ENCODE measurements around the gene SMIM38.

Gene SMIM38

DNA sequence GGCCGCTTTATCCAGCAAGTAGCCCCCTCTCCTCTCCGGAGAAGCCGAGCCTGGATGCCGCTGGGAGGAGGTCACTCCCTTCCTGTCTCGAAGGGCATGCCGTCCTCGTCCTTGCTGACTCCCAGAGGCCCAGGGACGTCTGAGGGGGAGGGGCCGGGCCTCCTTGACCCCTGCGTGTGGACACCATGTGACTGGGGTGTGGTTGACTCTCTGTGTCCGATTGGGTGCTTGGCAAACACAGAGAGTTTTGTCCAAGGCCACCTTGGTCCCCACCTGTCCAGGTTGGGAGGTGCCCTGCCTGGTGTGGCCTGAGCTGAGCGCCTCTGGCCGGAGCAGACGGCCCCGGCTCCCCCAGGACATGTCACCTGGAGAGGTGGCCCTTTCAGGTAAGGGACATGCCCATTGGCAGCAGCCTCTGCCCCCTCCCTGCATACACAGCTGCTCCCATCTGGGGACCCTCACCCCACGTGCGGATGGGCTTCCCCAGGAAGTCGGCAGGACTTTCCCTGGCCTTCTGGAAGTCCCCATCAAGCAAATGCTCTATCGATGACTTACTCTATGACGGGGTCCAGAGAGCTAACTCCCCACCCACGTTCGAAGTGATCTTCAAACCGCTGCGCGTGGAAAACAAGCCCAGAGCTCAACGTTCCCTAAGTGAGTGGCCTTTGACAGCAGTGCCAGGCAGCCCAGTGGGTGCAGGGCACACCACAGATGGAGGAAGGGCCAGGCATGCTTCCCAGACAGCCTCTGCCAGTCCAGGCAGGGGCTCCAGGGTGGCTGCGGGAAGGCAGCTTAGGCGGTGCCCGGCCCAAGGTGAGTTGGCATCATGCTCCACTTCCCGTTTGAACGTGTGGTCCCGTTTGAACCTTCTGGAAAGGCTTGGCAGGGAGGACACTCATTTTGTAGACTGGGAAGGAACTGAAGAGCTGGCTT is at the start of gene SMIM38:
Gene SMIM38, plus strand, starts transcription at position 634 of the 933 bp plus-strand sequence. CDS start 1,912 bp downstream, outside the sequence.
- no peaks in the 10 kb centered on the region for H3K9me3 ChIP-seq (ENCODE audit: control insufficient read depth, insufficient read depth, low read length)
- no peak within 1 kb of the TSS for H3K9ac ChIP-seq (ENCODE audit: low read depth, low read length)
- no peaks in the 10 kb centered on the region for H3K27me3 ChIP-seq (ENCODE audit: control insufficient read depth, insufficient read depth, low read length)
- H3K36me3 ChIP-seq (ENCODE audit: control insufficient read depth, insufficient read depth, low read length), result no peaks in the 10 kb centered on the region
- H3K4me1 ChIP-seq (ENCODE audit: control insufficient read depth, insufficient read depth, low read length), result peaks cover 6% of the 10 kb centered on the region
- H3K4me3 ChIP-seq (ENCODE audit: low read depth, low read length), result no peak within 1 kb of the TSS

DNA sequence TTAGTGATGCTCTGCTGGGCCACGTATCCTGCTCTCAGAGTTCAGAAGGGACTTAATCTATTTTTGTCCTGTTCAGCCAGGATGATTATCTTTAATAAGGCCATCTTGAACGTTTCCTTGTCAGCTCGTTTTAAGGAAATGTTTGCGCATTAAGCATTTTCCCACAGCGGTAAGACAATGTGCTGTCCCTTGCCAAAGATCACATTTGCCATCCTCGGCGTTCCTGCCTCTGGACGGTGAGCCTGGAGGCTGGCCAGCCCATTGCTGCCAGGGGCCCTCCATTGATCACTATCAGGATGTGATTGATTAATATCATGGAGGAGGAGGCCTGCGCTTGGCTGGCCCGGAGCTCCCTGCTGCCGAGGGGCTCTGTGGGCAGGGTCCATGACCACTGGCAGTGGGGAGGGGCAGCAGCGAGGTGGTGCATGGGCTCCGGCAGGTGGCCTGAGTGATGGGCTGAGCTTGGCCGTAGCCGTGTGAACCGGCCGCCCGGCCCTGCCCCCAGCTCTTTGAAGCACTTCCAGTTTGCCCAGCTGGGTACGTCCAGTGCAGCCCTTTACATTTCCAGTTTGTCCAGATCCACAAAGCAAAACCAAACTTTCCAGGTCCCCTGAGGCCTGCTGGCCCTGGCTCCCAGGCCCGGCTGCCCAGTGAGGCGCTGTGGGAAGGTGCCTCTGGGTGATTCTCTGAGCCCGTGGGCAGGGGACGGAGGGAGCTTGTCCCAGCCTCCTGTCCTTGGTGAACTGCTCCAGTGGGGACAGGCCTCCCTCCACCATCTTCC is 49.5 kb upstream of the SMIM38 start:
- H3K4me1 ChIP-seq (ENCODE audit: control insufficient read depth, insufficient read depth, low read length), result no peaks in the 10 kb centered on the region
- H3K9ac ChIP-seq (ENCODE audit: low read depth, low read length), result no peak overlapping the region

DNA sequence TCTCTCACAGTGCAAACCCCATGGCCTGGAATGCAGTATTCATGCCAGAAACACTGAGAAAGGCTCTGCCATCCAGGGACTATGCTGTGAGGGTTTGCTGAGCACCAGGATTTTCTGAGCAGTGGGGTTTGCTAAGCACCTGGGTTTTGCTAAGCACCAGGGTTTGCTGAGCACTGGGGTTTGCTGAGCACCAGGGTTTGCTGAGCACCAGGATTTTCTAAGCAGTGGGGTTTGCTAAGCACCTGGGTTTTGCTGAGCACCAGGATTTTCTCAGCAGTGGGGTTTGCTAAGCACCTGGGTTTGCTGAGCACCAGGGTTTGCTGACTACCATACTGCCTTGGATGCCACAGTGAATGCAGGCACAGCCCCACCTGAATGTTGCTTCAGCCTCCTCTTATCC is 48.3 kb upstream of the SMIM38 start:
- no peak overlapping the region for H3K9ac ChIP-seq (ENCODE audit: low read depth, low read length)
- H3K4me1 ChIP-seq (ENCODE audit: control insufficient read depth, insufficient read depth, low read length), result no peaks in the 10 kb centered on the region
- no peaks in the 10 kb centered on the region for H3K27me3 ChIP-seq (ENCODE audit: control insufficient read depth, insufficient read depth, low read length)
- H3K4me3 ChIP-seq (ENCODE audit: low read depth, low read length), result no peak overlapping the region
- no peaks in the 10 kb centered on the region for H3K36me3 ChIP-seq (ENCODE audit: control insufficient read depth, insufficient read depth, low read length)
- no peaks in the 10 kb centered on the region for H3K9me3 ChIP-seq (ENCODE audit: control insufficient read depth, insufficient read depth, low read length)

More for the DNA sequence above, 49.5 kb upstream of the SMIM38 start:
- H3K4me3 ChIP-seq (ENCODE audit: low read depth, low read length), result no peak overlapping the region
- no peaks in the 10 kb centered on the region for H3K36me3 ChIP-seq (ENCODE audit: control insufficient read depth, insufficient read depth, low read length)
- no peaks in the 10 kb centered on the region for H3K9me3 ChIP-seq (ENCODE audit: control insufficient read depth, insufficient read depth, low read length)
- H3K27me3 ChIP-seq (ENCODE audit: control insufficient read depth, insufficient read depth, low read length), result no peaks in the 10 kb centered on the region

DNA sequence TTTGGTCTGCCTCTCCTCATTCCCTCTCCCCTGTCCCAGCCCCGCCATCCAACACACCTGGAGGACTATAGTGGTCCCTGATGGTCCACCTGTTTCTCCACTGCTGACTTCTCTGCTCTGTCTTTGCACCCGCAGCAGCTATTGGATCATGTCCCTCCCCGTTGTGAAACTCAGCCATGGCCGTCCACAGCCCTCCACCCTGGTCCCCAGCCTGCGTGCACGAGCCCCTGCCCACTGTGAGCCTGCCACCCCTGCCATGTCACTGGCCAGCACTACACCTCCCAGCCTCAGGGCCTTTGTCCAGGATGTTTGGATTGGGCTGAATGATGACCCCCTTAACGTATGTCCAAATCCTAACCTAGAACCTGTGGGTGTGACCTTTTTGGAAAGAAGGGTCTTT is 47.7 kb upstream of the SMIM38 start:
- H3K9ac ChIP-seq (ENCODE audit: low read depth, low read length), result no peak overlapping the region
- H3K9me3 ChIP-seq (ENCODE audit: control insufficient read depth, insufficient read depth, low read length), result no peaks in the 10 kb centered on the region
- H3K36me3 ChIP-seq (ENCODE audit: control insufficient read depth, insufficient read depth, low read length), result no peaks in the 10 kb centered on the region
- no peaks in the 10 kb centered on the region for H3K4me1 ChIP-seq (ENCODE audit: control insufficient read depth, insufficient read depth, low read length)
- no peak overlapping the region for H3K4me3 ChIP-seq (ENCODE audit: low read depth, low read length)
- no peaks in the 10 kb centered on the region for H3K27me3 ChIP-seq (ENCODE audit: control insufficient read depth, insufficient read depth, low read length)

DNA sequence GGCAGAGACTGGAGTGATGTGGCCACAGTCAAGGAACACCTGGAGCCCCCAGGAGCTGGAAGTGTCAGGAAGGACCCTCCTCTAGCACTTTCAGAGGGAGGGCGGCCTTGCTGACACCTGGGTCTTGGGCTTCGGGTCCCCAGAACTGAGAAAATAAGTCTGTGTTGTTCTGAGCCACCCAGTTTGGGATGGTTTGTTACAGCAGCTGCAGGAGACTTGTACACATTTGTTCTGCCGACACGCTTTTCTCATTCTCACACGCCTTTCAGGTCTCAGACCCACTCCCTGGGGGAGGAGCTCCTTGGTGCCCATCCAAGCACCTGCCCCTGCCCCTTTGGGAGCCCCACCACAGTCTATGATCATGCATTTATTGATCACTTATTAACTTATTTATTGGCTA is 47.2 kb upstream of the SMIM38 start:
- Histone ChIP-seq H3K9ac (ENCODE audit: low read depth, low read length) (no peak overlapping the region), H3K4me3 (ENCODE audit: low read depth, low read length) (no peak overlapping the region), H3K9me3 (ENCODE audit: control insufficient read depth, insufficient read depth, low read length) (no peaks in the 10 kb centered on the region), H3K36me3 (ENCODE audit: control insufficient read depth, insufficient read depth, low read length) (no peaks in the 10 kb centered on the region), H3K27me3 (ENCODE audit: control insufficient read depth, insufficient read depth, low read length) (no peaks in the 10 kb centered on the region), H3K4me1 (ENCODE audit: control insufficient read depth, insufficient read depth, low read length) (no peaks in the 10 kb centered on the region)

DNA sequence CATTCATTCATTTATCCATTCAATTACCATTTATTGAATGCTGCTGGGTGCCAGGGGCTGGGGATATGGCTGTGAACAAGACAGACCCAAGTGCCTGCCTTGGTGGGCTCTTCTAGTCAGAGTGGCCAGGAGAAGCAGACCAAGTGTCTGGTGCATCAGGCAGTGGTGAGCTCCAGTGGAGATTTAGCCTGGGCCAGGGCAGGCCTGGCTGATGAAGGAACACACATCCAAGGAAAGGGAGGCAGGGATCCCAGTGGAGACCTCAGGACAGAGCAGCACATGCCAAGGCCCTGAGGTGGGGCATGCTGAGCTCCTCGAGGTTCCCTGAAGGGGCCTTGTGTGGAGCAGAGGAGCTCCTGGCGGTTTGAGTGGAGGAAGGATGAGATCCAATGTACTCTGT is 46.6 kb upstream of the SMIM38 start:
- Histone ChIP-seq H3K4me1 (ENCODE audit: control insufficient read depth, insufficient read depth, low read length) (no peaks in the 10 kb centered on the region), H3K4me3 (ENCODE audit: low read depth, low read length) (no peak overlapping the region), H3K9me3 (ENCODE audit: control insufficient read depth, insufficient read depth, low read length) (no peaks in the 10 kb centered on the region), H3K9ac (ENCODE audit: low read depth, low read length) (no peak overlapping the region), H3K27me3 (ENCODE audit: control insufficient read depth, insufficient read depth, low read length) (no peaks in the 10 kb centered on the region), H3K36me3 (ENCODE audit: control insufficient read depth, insufficient read depth, low read length) (no peaks in the 10 kb centered on the region)

DNA sequence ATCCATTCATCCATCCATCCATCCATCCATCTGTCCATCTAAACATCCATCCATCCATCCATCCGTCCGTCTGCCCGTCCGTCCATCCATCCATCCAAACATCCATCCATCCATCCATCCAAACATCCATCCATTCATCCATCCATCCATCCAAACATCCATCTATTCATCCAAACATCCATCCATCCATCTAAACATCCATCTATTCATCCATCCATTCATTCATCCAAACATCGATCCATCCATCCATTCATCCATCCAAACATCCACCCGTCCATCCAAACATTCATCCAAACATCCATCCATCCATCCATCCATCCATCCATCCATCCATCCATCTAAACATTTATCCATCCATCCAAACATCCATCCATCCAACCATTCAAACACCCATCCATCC is 45.3 kb upstream of the SMIM38 start:
- Histone ChIP-seq H3K4me3 (ENCODE audit: low read depth, low read length) (no peak overlapping the region), H3K36me3 (ENCODE audit: control insufficient read depth, insufficient read depth, low read length) (no peaks in the 10 kb centered on the region), H3K9ac (ENCODE audit: low read depth, low read length) (no peak overlapping the region), H3K4me1 (ENCODE audit: control insufficient read depth, insufficient read depth, low read length) (no peaks in the 10 kb centered on the region), H3K27me3 (ENCODE audit: control insufficient read depth, insufficient read depth, low read length) (no peaks in the 10 kb centered on the region), H3K9me3 (ENCODE audit: control insufficient read depth, insufficient read depth, low read length) (no peaks in the 10 kb centered on the region)

DNA sequence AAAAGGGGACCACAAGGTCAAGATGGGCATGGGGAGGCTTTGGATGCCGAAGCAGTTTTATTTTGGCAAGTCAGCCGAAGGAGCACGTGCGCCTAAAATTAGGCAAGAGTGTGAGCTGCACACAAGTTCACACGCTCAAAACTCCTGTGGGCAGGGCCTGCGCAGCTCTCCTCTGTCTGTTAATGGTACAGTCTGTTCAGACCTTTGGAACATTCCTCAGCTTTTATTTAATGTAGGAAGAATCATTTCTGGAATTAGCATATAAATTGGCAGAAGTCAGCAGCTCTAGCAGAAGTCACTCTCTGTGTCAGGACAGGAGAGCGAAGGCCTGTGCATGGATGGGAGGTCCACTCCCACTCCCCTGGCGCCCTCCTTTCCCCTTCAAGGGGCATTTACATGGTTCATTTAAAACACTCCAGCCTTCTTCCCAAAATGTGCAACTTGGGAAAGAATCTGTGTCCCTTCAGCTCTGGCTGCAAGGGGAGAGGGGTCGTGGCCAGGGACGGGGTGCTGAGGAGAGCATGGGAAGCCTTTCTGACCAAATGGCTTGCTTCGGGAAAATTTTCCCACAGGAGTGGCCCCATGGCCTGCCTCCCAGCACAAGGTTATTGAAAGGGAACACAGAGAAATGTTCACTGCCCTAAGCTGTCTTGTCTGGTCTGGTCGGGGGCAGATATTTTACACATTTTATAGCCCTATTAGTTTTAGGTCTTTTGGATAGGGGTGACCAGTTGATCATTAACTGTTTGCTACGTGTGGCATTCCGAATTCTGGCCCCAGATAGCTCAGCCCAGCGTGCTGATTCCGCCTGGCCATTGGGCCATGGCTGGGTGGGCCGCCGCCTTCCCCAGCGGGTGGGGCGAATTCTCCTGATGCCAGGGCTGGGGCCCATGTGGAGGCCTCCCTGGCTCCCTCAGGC is 43.9 kb upstream of the SMIM38 start:
- H3K36me3 ChIP-seq (ENCODE audit: control insufficient read depth, insufficient read depth, low read length), result no peaks in the 10 kb centered on the region
- no peaks in the 10 kb centered on the region for H3K9me3 ChIP-seq (ENCODE audit: control insufficient read depth, insufficient read depth, low read length)
- no peak overlapping the region for H3K4me3 ChIP-seq (ENCODE audit: low read depth, low read length)
- no peaks in the 10 kb centered on the region for H3K4me1 ChIP-seq (ENCODE audit: control insufficient read depth, insufficient read depth, low read length)
- H3K27me3 ChIP-seq (ENCODE audit: control insufficient read depth, insufficient read depth, low read length), result no peaks in the 10 kb centered on the region
- no peak overlapping the region for H3K9ac ChIP-seq (ENCODE audit: low read depth, low read length)

DNA sequence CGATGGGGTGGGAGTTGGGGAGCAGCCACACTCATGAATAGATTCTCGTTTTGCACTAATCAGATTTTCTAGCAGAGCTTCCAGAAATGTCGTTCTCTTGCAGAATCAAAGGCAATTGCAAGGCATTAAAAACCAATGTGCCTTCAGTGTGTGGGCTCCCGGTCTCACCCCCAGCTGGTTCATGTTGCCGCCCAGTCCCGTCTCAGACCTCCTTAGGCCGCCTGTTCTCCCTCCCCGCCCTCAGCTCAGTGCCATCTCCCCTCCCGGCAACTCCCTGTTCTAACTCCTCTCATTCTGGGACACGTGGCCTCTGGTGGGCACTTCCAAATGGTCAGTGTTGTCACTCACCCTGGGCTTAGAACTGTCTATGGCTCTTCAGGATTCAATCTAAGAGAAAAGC is 42.5 kb upstream of the SMIM38 start:
- Histone ChIP-seq H3K9ac (ENCODE audit: low read depth, low read length) (no peak overlapping the region), H3K9me3 (ENCODE audit: control insufficient read depth, insufficient read depth, low read length) (no peaks in the 10 kb centered on the region), H3K36me3 (ENCODE audit: control insufficient read depth, insufficient read depth, low read length) (no peaks in the 10 kb centered on the region), H3K4me1 (ENCODE audit: control insufficient read depth, insufficient read depth, low read length) (no peaks in the 10 kb centered on the region), H3K27me3 (ENCODE audit: control insufficient read depth, insufficient read depth, low read length) (no peaks in the 10 kb centered on the region), H3K4me3 (ENCODE audit: low read depth, low read length) (no peak overlapping the region)

DNA sequence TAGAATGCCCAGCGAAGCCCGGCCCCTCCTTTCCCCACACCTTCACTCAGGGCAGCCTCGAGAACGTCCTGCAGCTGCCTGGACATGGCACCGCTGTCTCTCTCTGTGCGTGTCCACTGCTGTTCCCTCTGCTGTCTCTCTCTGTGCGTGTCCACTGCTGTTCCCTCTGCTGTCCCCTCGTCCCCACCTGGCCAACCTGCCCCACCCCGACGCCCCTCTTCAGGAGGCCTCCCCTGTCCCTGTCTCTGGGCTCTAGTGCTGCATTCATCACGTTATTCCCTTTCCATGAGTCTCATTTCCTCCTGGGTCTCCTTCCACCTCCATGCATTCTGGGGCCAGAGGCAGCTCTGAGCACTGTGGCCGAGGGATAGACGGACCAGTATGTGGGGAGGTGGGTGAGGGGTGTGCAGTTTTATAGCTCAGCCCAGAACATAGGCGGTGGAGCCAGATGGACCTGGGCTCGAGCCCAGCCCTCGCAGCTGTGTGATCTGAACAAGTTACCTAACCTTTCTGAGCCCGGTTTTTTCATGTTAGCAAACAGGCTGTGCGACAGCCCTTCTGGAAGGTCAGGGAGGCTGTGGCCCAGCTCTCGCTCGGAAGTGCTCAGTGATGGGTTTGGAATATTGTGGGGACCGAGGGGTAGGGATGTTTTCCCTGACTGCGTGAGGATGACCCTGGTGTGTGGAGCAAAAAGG is 41.9 kb upstream of the SMIM38 start:
- Histone ChIP-seq H3K9me3 (ENCODE audit: control insufficient read depth, insufficient read depth, low read length) (no peaks in the 10 kb centered on the region), H3K27me3 (ENCODE audit: control insufficient read depth, insufficient read depth, low read length) (no peaks in the 10 kb centered on the region), H3K4me1 (ENCODE audit: control insufficient read depth, insufficient read depth, low read length) (no peaks in the 10 kb centered on the region), H3K4me3 (ENCODE audit: low read depth, low read length) (no peak overlapping the region), H3K36me3 (ENCODE audit: control insufficient read depth, insufficient read depth, low read length) (no peaks in the 10 kb centered on the region), H3K9ac (ENCODE audit: low read depth, low read length) (no peak overlapping the region)

DNA sequence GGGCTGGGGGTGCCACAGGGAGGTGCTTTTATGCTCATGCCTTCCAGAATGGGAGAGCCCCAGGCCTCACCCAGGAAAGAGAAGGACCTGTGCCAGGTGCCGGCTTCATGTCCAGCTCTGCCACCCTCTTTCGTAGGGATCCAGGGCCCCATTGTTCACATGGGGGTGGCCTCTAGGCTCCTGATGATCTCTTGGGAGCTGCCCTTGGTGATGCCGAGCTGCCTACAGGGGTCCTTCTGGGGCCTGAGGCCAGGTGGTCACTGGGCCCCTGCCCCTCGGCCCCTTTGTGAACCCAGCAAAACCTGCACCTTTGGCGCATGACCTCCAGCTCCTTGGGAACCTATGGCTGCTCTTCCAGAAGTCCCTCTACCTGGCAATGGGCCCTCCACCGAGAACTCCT is 41.4 kb upstream of the SMIM38 start:
- Histone ChIP-seq H3K9ac (ENCODE audit: low read depth, low read length) (no peak overlapping the region), H3K4me3 (ENCODE audit: low read depth, low read length) (no peak overlapping the region), H3K9me3 (ENCODE audit: control insufficient read depth, insufficient read depth, low read length) (no peaks in the 10 kb centered on the region), H3K27me3 (ENCODE audit: control insufficient read depth, insufficient read depth, low read length) (no peaks in the 10 kb centered on the region), H3K36me3 (ENCODE audit: control insufficient read depth, insufficient read depth, low read length) (no peaks in the 10 kb centered on the region), H3K4me1 (ENCODE audit: control insufficient read depth, insufficient read depth, low read length) (no peaks in the 10 kb centered on the region)

Data from iPS-15b (cell line).